Ovary (tissue), 3 donors: Measurements from ENCODE around the gene SDF2L1.

ENCODE experiments used
- POLR2A ChIP-seq: fragments of 450-650 bp; IDR thresholded peaks from one replicate; pipeline ENCODE4 v1.6.1; 2017; ENCODE audit warnings: antibody characterized with exemption, mild to moderate bottlenecking, moderate library complexity
- TF ChIP-seq, protein P1 (sequence below), 3 donors: fragments of 450-650 bp in 2 of 3; fragments of 200-600 bp in 1 of 3; IDR thresholded peaks; one replicate each; pipeline versions ENCODE4 v1.5.1 to v1.8.0; 2016 to 2022; ENCODE audit warnings: antibody characterized with exemption in 3 of 3, mild to moderate bottlenecking in 1 of 3
- donor health status: DM: no; HTN: no; CAD: no.

DNA sequence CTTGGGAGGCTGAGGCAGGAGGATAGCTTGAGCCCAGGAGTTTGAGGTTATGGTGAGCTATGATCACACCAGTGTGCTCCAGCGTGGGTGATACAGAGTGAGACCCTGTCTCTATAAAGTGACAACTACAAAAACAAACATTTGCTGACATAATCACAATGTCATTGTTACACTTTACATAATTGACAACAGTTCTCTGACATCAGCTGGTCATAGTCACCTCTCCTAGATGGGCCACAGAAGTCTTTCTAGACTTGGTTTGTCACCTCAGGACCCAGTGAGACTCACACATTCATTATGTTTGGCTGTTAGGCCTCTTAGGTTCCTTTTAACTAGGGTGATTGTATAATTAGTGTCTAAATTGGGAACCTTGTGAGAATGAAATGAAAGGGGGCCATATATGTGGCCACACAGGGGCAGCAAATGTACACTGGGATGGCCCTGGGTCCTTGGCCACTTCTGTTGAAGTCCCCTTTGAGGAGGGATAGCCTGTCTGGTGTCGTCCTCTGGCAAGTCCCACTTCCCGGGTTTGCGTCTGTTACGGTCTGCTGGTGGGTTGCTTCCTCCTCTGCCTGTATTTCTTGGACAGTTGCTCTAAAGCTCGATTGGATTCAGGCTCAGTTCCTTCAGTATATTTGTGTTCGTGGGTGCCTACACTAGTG is 17.9 kb downstream of the SDF2L1 start:
- TF ChIP-seq, protein P1, sequence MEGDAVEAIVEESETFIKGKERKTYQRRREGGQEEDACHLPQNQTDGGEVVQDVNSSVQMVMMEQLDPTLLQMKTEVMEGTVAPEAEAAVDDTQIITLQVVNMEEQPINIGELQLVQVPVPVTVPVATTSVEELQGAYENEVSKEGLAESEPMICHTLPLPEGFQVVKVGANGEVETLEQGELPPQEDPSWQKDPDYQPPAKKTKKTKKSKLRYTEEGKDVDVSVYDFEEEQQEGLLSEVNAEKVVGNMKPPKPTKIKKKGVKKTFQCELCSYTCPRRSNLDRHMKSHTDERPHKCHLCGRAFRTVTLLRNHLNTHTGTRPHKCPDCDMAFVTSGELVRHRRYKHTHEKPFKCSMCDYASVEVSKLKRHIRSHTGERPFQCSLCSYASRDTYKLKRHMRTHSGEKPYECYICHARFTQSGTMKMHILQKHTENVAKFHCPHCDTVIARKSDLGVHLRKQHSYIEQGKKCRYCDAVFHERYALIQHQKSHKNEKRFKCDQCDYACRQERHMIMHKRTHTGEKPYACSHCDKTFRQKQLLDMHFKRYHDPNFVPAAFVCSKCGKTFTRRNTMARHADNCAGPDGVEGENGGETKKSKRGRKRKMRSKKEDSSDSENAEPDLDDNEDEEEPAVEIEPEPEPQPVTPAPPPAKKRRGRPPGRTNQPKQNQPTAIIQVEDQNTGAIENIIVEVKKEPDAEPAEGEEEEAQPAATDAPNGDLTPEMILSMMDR (IDR thresholded peaks at IDR 0.05): no peak
- no peak for TF ChIP-seq POLR2A
